Transverse colon (tissue), 4 donors: ENCODE measurements around the gene DNAJB6. TPM values are rescaled to one million over a fixed set of nuclear protein-coding genes. Genes with fewer than 3 reads are reported as not detected.

Experiments used
- DNase-seq: peaks from one replicate; pipeline ENCODE4 v3.0.0-alpha.2; 2019
- H3K27ac ChIP-seq, 4 donors: fragments of 200-600 bp; sonication (generic); 2 replicates each; pipeline ENCODE4 v1.5.1; 2016 to 2018; ENCODE audit warnings: inconsistent platforms in 4 of 4
- H3K27me3 ChIP-seq: fragments of 200-600 bp; sonication (generic); 2 replicates; pipeline ENCODE4 v1.5.1; 2017; ENCODE audit warnings: inconsistent platforms
- H3K36me3 ChIP-seq, 4 donors: fragments of 200-600 bp; sonication (generic); 2 replicates each; pipeline ENCODE4 v1.5.1; 2017 to 2019; ENCODE audit warnings: inconsistent platforms in 4 of 4
- H3K4me1 ChIP-seq, 4 donors: fragments of 200-600 bp; sonication (generic); 2 replicates each; pipeline ENCODE4 v1.5.1; 2017 to 2020; ENCODE audit warnings: inconsistent platforms in 4 of 4
- H3K4me3 ChIP-seq, 4 donors: fragments of 200-600 bp; sonication (generic); 1 replicate in 1 of 4; 2 replicates in 3 of 4; pipeline versions ENCODE4 v1.5.1 to v1.6.1; 2017 to 2019; ENCODE audit warnings: inconsistent platforms in 4 of 4
- H3K9me3 ChIP-seq, 2 donors: fragments of 200-600 bp; sonication (generic); 2 replicates each; pipeline ENCODE4 v1.5.1; 2017 to 2019; ENCODE audit warnings: inconsistent platforms in 2 of 2
- EP300 ChIP-seq: sonication (generic); formaldehyde crosslinking; IDR thresholded peaks from one replicate; pipeline ENCODE4 v1.6.1; 2017; ENCODE audit warnings: antibody characterized with exemption, low read depth
- POLR2A ChIP-seq: fragments of 450-650 bp; IDR thresholded peaks from one replicate; pipeline ENCODE4 v1.6.1; 2016; ENCODE audit warnings: antibody characterized with exemption, mild to moderate bottlenecking, moderate library complexity
- POLR2AphosphoS5 ChIP-seq, 3 donors: sonication (generic); formaldehyde crosslinking; IDR thresholded peaks; one replicate each; pipeline ENCODE4 v1.6.1; 2016; ENCODE audit warnings: antibody characterized with exemption in 3 of 3
- WGBS, 2 donors: methylation state at CpG; one replicate each; pipeline ENCODE4 v1.1.5; 2018; ENCODE audit warnings: low coverage in 1 of 2; 5-methylcytosine and 5-hydroxymethylcytosine counted together
- in situ Hi-C, 4 donors: fragments of 200-750 bp; cut with MboI; loops; one replicate each; pipeline versions ENCODE4 v1.15.0 to v1.15.1; 2017; ENCODE audit warnings: low sequenced_read_pairs in 3 of 4, low pct_ligation_motif_present in 1 of 4, low pct_unique_long_range_greater_than_20kb in 1 of 4
- intact Hi-C: fragments of 100-400 bp; cut with DNase I; formaldehyde crosslinking; loops from one replicate; pipeline ENCODE4 v1.15.1; 2023; ENCODE audit warnings: low total_unique reads
- total RNA-seq, 4 donors: library from RNA; depleted of rRNA; stranded (reverse); fragments of >200 nt; gene quantifications; one replicate each; pipeline ENCODE4 v1.1.0, GENCODE V29; 2016
- TF ChIP-seq, protein P1 (sequence below), 5 experiments: fragments of 200-600 bp in 3 of 5; fragments of 450-650 bp in 2 of 5; sonication (generic) in 3 of 5; IDR thresholded peaks; 1 replicate in 2 of 5; 2 replicates in 3 of 5; pipeline ENCODE4 v1.5.1; 2016 to 2017; ENCODE audit warnings: antibody characterized with exemption in 5 of 5, inconsistent platforms in 3 of 5, mild to moderate bottlenecking in 2 of 5, moderate library complexity in 1 of 5

The DNAJB6 gene
- total RNA-seq, 4 donors from 2014 or later = 47.0 to 87.6 (median 60.5) TPM

DNA sequence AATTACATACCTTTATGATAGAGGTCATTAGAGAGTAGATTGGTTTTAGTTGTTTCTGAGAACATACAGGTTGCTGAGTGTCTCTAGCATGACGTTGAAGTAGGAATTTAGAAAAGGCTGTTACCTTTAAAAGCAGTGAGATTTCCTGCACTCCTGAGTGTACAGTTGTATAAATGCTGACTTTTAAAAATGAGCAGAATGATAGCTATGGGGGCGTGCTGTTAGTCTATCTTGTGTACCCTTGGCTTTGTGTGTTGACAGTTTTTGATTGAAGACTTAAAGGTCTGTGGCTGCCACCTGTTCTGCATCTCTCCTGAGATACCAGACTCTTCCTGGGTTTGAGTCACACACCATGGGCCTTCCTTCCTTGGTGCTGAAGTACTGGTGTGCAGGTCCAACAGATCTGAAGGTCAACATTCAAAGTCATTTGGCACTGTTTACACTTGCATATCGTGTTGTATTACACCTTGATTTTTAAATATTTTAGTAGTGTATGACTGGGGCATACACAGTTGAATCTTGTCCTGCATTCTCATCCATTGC, 23.8 kb downstream of the DNAJB6 start:
- Histone ChIP-seq H3K4me3 (no peak overlapping the region), H3K36me3 (peaks cover 0 to 33% (median 15%) of the 10 kb centered on the region in 4 donors), H3K27me3 (no peaks in the 10 kb centered on the region), H3K27ac (no peak overlapping the region), H3K9me3 (no peaks in the 10 kb centered on the region), H3K4me1 (peaks cover 6 to 23% (median 15%) of the 10 kb centered on the region in 4 donors)
- no peak for DNase-seq
- in situ Hi-C loops = no loop called here
- intact Hi-C loops = no loop called here
- 62 to 64% methylated on average over 2 to 3 of the region's 3 CpGs for WGBS, 2 donors
- TF ChIP-seq, protein P1, sequence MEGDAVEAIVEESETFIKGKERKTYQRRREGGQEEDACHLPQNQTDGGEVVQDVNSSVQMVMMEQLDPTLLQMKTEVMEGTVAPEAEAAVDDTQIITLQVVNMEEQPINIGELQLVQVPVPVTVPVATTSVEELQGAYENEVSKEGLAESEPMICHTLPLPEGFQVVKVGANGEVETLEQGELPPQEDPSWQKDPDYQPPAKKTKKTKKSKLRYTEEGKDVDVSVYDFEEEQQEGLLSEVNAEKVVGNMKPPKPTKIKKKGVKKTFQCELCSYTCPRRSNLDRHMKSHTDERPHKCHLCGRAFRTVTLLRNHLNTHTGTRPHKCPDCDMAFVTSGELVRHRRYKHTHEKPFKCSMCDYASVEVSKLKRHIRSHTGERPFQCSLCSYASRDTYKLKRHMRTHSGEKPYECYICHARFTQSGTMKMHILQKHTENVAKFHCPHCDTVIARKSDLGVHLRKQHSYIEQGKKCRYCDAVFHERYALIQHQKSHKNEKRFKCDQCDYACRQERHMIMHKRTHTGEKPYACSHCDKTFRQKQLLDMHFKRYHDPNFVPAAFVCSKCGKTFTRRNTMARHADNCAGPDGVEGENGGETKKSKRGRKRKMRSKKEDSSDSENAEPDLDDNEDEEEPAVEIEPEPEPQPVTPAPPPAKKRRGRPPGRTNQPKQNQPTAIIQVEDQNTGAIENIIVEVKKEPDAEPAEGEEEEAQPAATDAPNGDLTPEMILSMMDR (IDR thresholded peaks at IDR 0.05) = no peak
- TF ChIP-seq POLR2AphosphoS5 (IDR thresholded peaks at IDR 0.05) (no peak), POLR2A (no peak), EP300 (no peak)

DNA sequence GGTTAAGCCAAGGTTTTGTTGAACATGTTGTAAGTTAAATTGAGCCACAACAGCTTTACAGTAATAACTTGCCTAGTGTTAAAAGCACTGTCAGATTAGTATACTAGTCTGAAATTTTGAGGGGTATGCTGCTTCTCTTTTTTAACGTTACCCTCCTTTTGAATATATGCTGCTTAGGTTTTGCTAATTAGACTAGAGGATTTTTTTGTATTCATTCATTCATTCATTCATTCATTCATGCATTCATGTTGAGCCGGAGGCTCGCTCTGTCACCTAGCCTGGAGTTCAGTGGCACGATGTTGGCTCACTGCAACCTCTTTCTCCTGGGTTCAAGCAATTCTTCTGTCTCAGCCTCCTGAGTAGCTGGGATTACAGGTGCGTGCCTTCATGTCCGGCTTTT, 24.7 kb downstream of the DNAJB6 start:
- Histone ChIP-seq H3K36me3 (peaks cover 0 to 37% (median 17%) of the 10 kb centered on the region in 4 donors), H3K4me3 (no peak overlapping the region), H3K9me3 (no peaks in the 10 kb centered on the region), H3K27ac (no peak overlapping the region), H3K27me3 (no peaks in the 10 kb centered on the region), H3K4me1 (peaks cover 0 to 16% (median 9%) of the 10 kb centered on the region in 4 donors)
- WGBS, 2 donors = 91 to 95% methylated on average over 5 to 6 of the region's 6 CpGs
- in situ Hi-C loops = no loop called here
- no peak for DNase-seq
- no peak for TF ChIP-seq EP300
- TF ChIP-seq, protein P1 (IDR thresholded peaks at IDR 0.05) = no peak
- no peak for TF ChIP-seq POLR2AphosphoS5 (IDR thresholded peaks at IDR 0.05)
- no peak for TF ChIP-seq POLR2A
- intact Hi-C loops = no loop called here

DNA sequence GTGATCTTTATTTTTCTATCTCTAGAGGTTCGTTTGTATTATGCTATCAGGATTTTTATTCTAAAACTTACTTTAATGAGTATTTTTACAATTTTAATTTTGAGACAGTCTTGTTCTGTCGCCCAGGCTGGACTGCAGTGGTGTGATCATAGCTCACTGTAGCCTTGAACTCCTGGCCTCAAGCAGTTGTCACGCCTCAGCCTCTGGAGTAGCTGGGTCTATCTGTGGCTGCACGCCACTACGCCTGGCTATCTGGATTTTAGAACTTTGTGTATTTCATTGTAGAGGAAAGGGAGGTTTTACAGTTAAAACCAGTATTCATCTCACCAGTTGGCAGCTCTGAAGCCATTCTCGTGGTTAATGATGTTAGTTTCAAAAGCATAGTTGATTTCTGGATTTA, 25.9 kb downstream of the DNAJB6 start:
- intact Hi-C loops = no loop called here
- H3K36me3 ChIP-seq = peaks cover 0 to 48% (median 21%) of the 10 kb centered on the region in 4 donors
- TF ChIP-seq POLR2AphosphoS5 (IDR thresholded peaks at IDR 0.05) (no peak), EP300 (no peak), POLR2A (no peak)
- TF ChIP-seq, protein P1 (IDR thresholded peaks at IDR 0.05) = no peak
- DNase-seq = no peak
- peaks cover 0 to 11% (median 3%) of the 10 kb centered on the region in 4 donors for H3K4me1 ChIP-seq
- no peak overlapping the region for H3K4me3 ChIP-seq
- no peak overlapping the region for H3K27ac ChIP-seq
- no peaks in the 10 kb centered on the region for H3K9me3 ChIP-seq
- in situ Hi-C loops = no loop called here
- H3K27me3 ChIP-seq = no peaks in the 10 kb centered on the region
- WGBS, 2 donors = 87 to 89% methylated on average over 4 to 6 of the region's 6 CpGs

- no peak for DNase-seq
- H3K27me3 ChIP-seq = no peaks in the 10 kb centered on the region
- no peak overlapping the region for H3K4me3 ChIP-seq
- H3K36me3 ChIP-seq = peaks cover 0 to 70% (median 24%) of the 10 kb centered on the region in 4 donors
- H3K9me3 ChIP-seq = no peaks in the 10 kb centered on the region
- TF ChIP-seq, protein P1 (IDR thresholded peaks at IDR 0.05) = no peak
- in situ Hi-C loops (no loop called here), intact Hi-C loops (no loop called here)
- no peak overlapping the region for H3K27ac ChIP-seq
- WGBS, 2 donors = 95 to 96% methylated on average over 5 to 8 of the region's 8 CpGs
- no peaks in the 10 kb centered on the region for H3K4me1 ChIP-seq
Observed at GRCh38 chr7:157366722-157367121, 29.9 kb downstream of the DNAJB6 start.
